Hepatocyte (in vitro differentiated cells): ENCODE measurements around the gene STK33. TPM values are rescaled to one million over a fixed set of nuclear protein-coding genes. Genes with fewer than 3 reads are reported as not detected.

Experiments used
- DNase-seq: peaks from one replicate; pipeline ENCODE4 v3.0.0-alpha.2; 2016; ENCODE audit warnings: low spot score
- H2AFZ ChIP-seq: fragments of 200-600 bp; sonication (generic); 2 replicates; pipeline ENCODE4 v1.6.0; 2016; ENCODE audit warnings: antibody characterized with exemption, mild to moderate bottlenecking
- H3K27ac ChIP-seq: fragments of 200-600 bp; sonication (generic); 2 replicates; pipeline ENCODE4 v1.5.1; 2016; ENCODE audit warnings: mild to moderate bottlenecking
- H3K27me3 ChIP-seq: fragments of 200-600 bp; sonication (generic); 2 replicates; pipeline ENCODE4 v1.6.1; 2016
- H3K36me3 ChIP-seq: fragments of 200-600 bp; sonication (generic); replicated peaks from 2 replicates; pipeline ENCODE4 v1.5.1; 2016; ENCODE audit warnings: low read depth; ENCODE audit not compliant: insufficient read depth
- H3K4me1 ChIP-seq: fragments of 200-600 bp; sonication (generic); 2 replicates; pipeline ENCODE4 v1.5.1; 2016; ENCODE audit warnings: mild to moderate bottlenecking, moderate library complexity; ENCODE audit not compliant: insufficient read depth
- H3K4me2 ChIP-seq: fragments of 200-600 bp; sonication (generic); 2 replicates; pipeline ENCODE4 v1.6.0; 2016
- H3K4me3 ChIP-seq: fragments of 200-600 bp; sonication (generic); 2 replicates; pipeline ENCODE4 v1.5.1; 2016; ENCODE audit warnings: mild to moderate bottlenecking
- H3K79me2 ChIP-seq: fragments of 200-600 bp; sonication (generic); 2 replicates; pipeline ENCODE4 v1.6.0; 2017; ENCODE audit warnings: mild to moderate bottlenecking
- H3K9me2 ChIP-seq: fragments of 200-600 bp; sonication (generic); replicated peaks from 2 replicates; pipeline ENCODE4 v1.6.0; 2017; ENCODE audit warnings: mild to moderate bottlenecking; ENCODE audit not compliant: insufficient read depth
- H3K9me3 ChIP-seq: fragments of 200-600 bp; sonication (generic); 2 replicates; pipeline ENCODE4 v1.5.1; 2016; ENCODE audit warnings: low read depth, mild to moderate bottlenecking
- H4K20me1 ChIP-seq: fragments of 200-600 bp; sonication (generic); 2 replicates; pipeline ENCODE4 v1.6.0; 2016; ENCODE audit warnings: mild to moderate bottlenecking; ENCODE audit not compliant: insufficient read depth, poor library complexity, severe bottlenecking
- EZH2 ChIP-seq: fragments of 200-600 bp; sonication (generic); IDR thresholded peaks from 2 replicates; pipeline ENCODE4 v1.6.1; 2016; ENCODE audit warnings: antibody characterized with exemption, mild to moderate bottlenecking, borderline replicate concordance
- EZH2phosphoT487 ChIP-seq: fragments of 200-600 bp; sonication (generic); IDR thresholded peaks from one replicate; pipeline ENCODE4 v1.6.1; 2018; ENCODE audit warnings: antibody characterized with exemption, mild to moderate bottlenecking, low read depth, moderate library complexity; ENCODE audit not compliant: unreplicated experiment, severe bottlenecking
- WGBS: methylation state at CpG from one replicate; pipeline ENCODE4 v1.1.6; 2016; ENCODE audit warnings: low lambda C conversion rate; ENCODE audit errors: missing lambda C conversion rate; 5-methylcytosine and 5-hydroxymethylcytosine counted together
- polyA plus RNA-seq: library from polyadenylated mRNA; unstranded; fragments of >200 nt; fragmentation: Nextera tagmentation; extraction: Ambion mirVana; gene quantifications from 2 replicates; pipeline ENCODE4 v1.2.1, GENCODE V29; 2016
- total RNA-seq: library from RNA; depleted of rRNA; stranded (reverse); fragments of >200 nt; gene quantifications from 2 replicates; pipeline ENCODE4 v1.2.3, GENCODE V29; 2014
- TF ChIP-seq, protein P1 (sequence below): fragments of 200-600 bp; sonication (generic); IDR thresholded peaks from 2 replicates; pipeline ENCODE4 v1.5.1; 2016; ENCODE audit warnings: antibody characterized with exemption, mild to moderate bottlenecking; ENCODE audit not compliant: poor library complexity

Gene STK33
- total and polyA plus RNA-seq, 2 experiments from 2014 or later, result 3.0 to 12.8 TPM

DNA sequence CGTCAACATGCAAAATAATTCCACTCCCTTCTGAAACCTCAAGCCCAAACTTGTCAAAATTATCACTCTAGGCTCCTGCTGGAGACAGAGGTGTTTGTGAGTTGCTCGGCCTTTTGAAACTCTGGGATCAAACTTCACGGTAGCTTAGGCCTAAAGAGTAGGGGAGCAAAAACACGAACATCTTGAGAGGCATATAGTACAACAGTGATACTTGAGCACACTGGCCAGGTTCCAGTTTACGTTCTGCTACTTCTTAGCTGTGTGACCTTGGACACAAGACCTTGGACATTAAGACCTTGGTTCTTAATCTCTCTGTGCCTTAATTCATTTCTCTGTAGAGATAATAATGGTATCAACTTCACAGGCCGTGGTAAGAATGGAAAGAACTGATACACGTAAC lies 206.9 kb downstream of the STK33 start:
- 88% methylated on average over 7 of the region's 7 CpGs for WGBS
- H2AFZ ChIP-seq, result no peak overlapping the region

DNA sequence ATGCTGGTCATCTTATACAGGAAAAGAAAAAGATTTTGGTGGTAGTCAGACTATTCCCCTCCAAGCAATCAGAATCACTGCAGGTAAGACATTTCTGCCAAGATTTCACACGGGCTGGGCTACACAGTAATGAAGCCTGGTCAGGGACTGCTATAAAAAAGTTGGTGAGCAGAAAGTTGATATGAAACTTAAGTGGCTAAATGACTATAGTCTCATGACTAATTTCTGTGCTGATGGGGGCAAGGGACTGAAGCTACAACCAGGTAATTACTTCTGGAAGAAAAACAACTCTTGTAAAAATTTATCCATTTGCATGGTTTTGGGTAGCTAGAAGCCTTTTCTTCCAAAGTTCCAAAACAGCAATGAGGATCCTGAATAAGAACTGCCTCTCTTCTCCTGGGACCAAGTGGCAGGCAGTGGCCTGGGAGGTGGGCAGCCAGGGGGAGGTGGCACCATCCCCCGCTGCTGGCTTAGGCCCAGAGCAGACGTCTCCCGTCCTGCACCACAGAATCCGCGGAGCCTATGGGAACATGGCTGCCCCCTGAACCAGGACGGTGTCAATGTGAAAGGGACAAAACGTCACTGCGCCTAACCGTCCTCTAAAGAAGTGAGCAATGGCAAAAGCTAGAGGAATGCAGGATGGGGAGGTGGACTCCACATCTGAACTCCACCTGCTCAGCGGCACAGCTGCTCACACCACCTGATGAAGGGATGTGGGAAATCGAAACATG lies 207.7 kb downstream of the STK33 start:
- no peaks in the 10 kb centered on the region for H3K27me3 ChIP-seq
- H3K79me2 ChIP-seq, result no peaks in the 10 kb centered on the region
- H3K27ac ChIP-seq, result no peak overlapping the region
- DNase-seq, result no peak
- H2AFZ ChIP-seq, result no peak overlapping the region
- TF ChIP-seq, protein P1, sequence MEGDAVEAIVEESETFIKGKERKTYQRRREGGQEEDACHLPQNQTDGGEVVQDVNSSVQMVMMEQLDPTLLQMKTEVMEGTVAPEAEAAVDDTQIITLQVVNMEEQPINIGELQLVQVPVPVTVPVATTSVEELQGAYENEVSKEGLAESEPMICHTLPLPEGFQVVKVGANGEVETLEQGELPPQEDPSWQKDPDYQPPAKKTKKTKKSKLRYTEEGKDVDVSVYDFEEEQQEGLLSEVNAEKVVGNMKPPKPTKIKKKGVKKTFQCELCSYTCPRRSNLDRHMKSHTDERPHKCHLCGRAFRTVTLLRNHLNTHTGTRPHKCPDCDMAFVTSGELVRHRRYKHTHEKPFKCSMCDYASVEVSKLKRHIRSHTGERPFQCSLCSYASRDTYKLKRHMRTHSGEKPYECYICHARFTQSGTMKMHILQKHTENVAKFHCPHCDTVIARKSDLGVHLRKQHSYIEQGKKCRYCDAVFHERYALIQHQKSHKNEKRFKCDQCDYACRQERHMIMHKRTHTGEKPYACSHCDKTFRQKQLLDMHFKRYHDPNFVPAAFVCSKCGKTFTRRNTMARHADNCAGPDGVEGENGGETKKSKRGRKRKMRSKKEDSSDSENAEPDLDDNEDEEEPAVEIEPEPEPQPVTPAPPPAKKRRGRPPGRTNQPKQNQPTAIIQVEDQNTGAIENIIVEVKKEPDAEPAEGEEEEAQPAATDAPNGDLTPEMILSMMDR, result no peak
- TF ChIP-seq EZH2 (no peak), EZH2phosphoT487 (no peak)
- peaks cover 8% of the 10 kb centered on the region for H3K4me1 ChIP-seq
- no peaks in the 10 kb centered on the region for H3K36me3 ChIP-seq
- H3K4me3 ChIP-seq, result no peak overlapping the region
- WGBS, result 92% methylated on average over 12 of the region's 12 CpGs
- no peaks in the 10 kb centered on the region for H3K9me2 ChIP-seq
- no peaks in the 10 kb centered on the region for H4K20me1 ChIP-seq
- no peak overlapping the region for H3K4me2 ChIP-seq
- no peaks in the 10 kb centered on the region for H3K9me3 ChIP-seq

More for the DNA sequence above, 206.9 kb downstream of the STK33 start:
- TF ChIP-seq, protein P1, result no peak
- no peak for TF ChIP-seq EZH2
- TF ChIP-seq EZH2phosphoT487, result no peak
- no peaks in the 10 kb centered on the region for H4K20me1 ChIP-seq
- H3K79me2 ChIP-seq, result no peaks in the 10 kb centered on the region
- no peak for DNase-seq
- no peak overlapping the region for H3K4me3 ChIP-seq
- H3K9me2 ChIP-seq, result no peaks in the 10 kb centered on the region
- H3K27ac ChIP-seq, result no peak overlapping the region
- peaks cover 8% of the 10 kb centered on the region for H3K4me1 ChIP-seq
- no peaks in the 10 kb centered on the region for H3K27me3 ChIP-seq
- H3K36me3 ChIP-seq, result no peaks in the 10 kb centered on the region
- no peaks in the 10 kb centered on the region for H3K9me3 ChIP-seq
- H3K4me2 ChIP-seq, result no peak overlapping the region

DNA sequence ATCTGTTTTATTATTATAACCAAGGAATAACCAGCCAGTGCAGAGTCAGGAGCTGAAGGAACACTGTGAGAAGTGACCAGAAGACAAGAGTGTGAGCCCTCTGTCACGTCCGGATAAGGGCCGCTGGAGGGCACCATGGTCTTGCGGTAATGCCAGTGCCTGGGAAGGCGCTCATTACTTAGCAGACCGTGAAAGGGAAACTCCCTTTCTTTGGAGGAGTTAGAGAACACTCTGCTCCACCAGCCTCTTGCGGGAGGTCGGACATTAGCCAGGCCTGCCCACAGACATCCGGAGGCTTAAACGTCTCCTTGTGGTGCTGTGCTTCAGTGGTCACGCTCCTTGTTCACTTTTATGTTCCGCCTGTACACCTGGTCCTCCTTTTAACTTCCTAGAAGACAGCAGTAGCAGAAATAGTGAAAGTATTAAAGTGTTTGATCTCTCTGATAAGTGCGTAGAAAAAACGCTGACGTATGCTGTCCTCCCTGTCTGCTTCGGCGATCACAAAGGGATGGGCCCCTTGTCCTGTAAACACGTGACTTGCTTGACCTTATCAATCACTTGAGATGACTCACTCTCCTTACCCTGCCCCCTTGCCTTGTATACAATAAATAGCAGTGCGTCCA lies 209.7 kb downstream of the STK33 start:
- DNase-seq, result peak; percentile 57

More for the DNA sequence above, 209.7 kb downstream of the STK33 start:
- WGBS, result 38% methylated on average over 19 of the region's 19 CpGs
- no peaks in the 10 kb centered on the region for H3K9me2 ChIP-seq
- H3K27ac ChIP-seq, result no peak overlapping the region
- peak overlapping the region; percentile 40 for H3K4me2 ChIP-seq
- TF ChIP-seq, protein P1, result peak; percentile 24
- no peak for TF ChIP-seq EZH2
- H2AFZ ChIP-seq, result no peak overlapping the region
- H4K20me1 ChIP-seq, result no peaks in the 10 kb centered on the region
- peaks cover 5% of the 10 kb centered on the region for H3K4me1 ChIP-seq
- H3K36me3 ChIP-seq, result no peaks in the 10 kb centered on the region
- no peaks in the 10 kb centered on the region for H3K9me3 ChIP-seq
- H3K27me3 ChIP-seq, result no peaks in the 10 kb centered on the region
- H3K4me3 ChIP-seq, result no peak overlapping the region
- no peaks in the 10 kb centered on the region for H3K79me2 ChIP-seq
